ENCODE results near the gene SHROOM4. TPM values are rescaled to one million over a fixed set of nuclear protein-coding genes. Genes with fewer than 3 reads are reported as not detected.
A peak's percentile ranks its signal among the peaks of the same experiment; 100 is the strongest.

Gene SHROOM4
- total RNA-seq, 4 donors from 2014 or later = 2.7 to 8.8 (median 4.3) TPM

DNA sequence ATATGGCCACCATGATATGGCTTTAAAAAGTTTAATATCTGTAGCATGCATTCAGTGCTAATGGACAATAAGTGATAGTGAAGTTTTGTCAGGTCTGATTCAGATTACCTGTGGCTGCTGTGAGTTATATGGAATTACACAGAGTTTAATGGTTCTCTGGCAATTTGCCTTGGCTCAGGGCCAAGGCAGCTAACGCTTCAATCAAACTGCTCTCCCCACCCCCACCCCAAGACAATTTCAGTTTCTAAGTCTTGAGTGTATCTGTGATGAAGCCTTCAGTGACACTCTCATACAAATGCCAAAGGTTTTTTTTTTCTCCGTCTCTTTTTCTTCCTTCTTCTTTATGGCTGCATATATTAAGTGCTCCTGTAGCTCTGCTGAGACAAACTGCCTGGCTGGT is 106.6 kb downstream of the SHROOM4 start:
- Histone ChIP-seq H3K4me3 (no peak overlapping the region), H3K4me1 (no peaks in the 10 kb centered on the region), H3K9me3 (no peaks in the 10 kb centered on the region), H3K36me3 (no peaks in the 10 kb centered on the region), H3K27ac (no peak overlapping the region), H3K27me3 (no peaks in the 10 kb centered on the region)
- no peak for DNase-seq
- TF ChIP-seq, protein P1, sequence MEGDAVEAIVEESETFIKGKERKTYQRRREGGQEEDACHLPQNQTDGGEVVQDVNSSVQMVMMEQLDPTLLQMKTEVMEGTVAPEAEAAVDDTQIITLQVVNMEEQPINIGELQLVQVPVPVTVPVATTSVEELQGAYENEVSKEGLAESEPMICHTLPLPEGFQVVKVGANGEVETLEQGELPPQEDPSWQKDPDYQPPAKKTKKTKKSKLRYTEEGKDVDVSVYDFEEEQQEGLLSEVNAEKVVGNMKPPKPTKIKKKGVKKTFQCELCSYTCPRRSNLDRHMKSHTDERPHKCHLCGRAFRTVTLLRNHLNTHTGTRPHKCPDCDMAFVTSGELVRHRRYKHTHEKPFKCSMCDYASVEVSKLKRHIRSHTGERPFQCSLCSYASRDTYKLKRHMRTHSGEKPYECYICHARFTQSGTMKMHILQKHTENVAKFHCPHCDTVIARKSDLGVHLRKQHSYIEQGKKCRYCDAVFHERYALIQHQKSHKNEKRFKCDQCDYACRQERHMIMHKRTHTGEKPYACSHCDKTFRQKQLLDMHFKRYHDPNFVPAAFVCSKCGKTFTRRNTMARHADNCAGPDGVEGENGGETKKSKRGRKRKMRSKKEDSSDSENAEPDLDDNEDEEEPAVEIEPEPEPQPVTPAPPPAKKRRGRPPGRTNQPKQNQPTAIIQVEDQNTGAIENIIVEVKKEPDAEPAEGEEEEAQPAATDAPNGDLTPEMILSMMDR (IDR thresholded peaks at IDR 0.05) = no peak
- TF ChIP-seq POLR2A (IDR thresholded peaks at IDR 0.05) = no peak
- intact Hi-C loops (cut with DNase I) = no loop called here
- WGBS, 2 donors = 30 to 35% methylated on average over 2 of the region's 2 CpGs

DNA sequence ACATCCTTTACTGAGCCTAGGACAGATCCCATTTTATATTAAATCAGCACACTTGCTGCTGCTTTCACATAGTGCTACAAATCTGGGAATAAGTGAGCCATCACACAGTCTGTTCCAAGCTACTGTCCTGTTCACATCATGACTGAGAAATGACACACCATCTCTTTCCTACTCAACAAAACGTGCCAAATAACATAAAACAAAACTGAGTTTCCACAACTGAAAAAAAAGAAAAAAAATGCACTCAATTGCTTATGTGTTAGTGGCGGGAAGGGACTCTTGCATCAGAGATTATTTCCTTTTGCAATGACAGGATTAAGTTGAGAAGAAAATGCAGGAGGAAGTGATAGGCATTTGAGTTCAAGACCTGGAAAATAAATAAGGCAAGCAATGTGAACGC is 109.0 kb downstream of the SHROOM4 start:
- Histone ChIP-seq H3K4me3 (no peak overlapping the region), H3K9me3 (no peaks in the 10 kb centered on the region), H3K27me3 (peaks cover 0 to 4% (median 0%) of the 10 kb centered on the region in 4 donors), H3K36me3 (no peaks in the 10 kb centered on the region), H3K27ac (peak overlapping the region in 2 of 4 donors; percentile 10 to 18), H3K4me1 (peaks cover 0 to 5% (median 0%) of the 10 kb centered on the region in 3 donors)
- DNase-seq = no peak
- WGBS, 2 donors = 36 to 44% methylated on average over 3 of the region's 3 CpGs
- TF ChIP-seq, protein P1 (IDR thresholded peaks at IDR 0.05) = no peak
- TF ChIP-seq POLR2A (IDR thresholded peaks at IDR 0.05) = no peak
- intact Hi-C loops (cut with DNase I) = no loop called here

DNA sequence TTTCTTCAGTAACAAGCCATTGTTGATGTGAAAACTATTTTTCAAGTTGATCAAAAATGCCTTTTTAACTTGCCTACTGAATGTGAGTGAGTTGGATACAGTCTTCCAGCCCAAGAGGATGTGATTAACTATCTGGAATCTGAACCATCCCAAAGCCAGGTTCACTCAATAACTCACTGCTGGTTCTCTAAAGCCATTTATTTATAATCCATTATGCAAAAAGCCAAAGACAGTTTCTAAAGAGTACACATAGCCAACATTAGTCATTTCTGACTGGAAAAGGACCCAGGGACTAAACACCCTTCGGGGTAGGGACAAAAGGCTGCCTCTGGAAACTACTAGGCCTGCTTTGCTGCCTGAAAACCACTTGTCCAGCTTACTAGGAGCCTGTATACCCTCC is 109.6 kb downstream of the SHROOM4 start:
- TF ChIP-seq, protein P1 (IDR thresholded peaks at IDR 0.05) = no peak
- no peak for TF ChIP-seq POLR2A (IDR thresholded peaks at IDR 0.05)
- Histone ChIP-seq H3K36me3 (no peaks in the 10 kb centered on the region), H3K27ac (peak overlapping the region in 2 of 4 donors; percentile 10 to 18), H3K9me3 (no peaks in the 10 kb centered on the region), H3K4me1 (peaks cover 0 to 5% (median 0%) of the 10 kb centered on the region in 3 donors), H3K27me3 (peaks cover 0 to 4% (median 0%) of the 10 kb centered on the region in 4 donors), H3K4me3 (no peak overlapping the region)
- intact Hi-C loops (cut with DNase I) = no loop called here
- WGBS, 2 donors = 9 to 33% methylated on average over 1 of the region's 1 CpG
- no peak for DNase-seq

DNA sequence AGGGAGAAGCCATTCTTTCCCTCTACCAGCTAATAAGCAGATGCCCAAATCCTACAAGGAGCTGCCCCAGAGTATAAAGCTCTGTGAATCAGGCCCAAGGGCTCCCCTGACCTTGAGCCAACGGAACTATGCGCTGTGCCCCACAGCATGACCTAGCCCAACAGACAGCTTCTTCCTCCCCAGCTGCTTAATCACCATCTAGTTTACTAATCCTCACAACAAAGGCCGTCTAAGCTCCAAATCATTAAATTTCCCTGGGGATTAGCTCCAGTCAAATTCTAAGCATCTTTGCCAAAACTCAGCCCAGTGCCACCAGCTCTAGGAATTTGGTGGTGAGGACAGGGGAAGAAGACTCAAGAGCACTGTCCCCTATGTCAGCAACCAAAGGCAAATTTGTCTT is 113.1 kb downstream of the SHROOM4 start:
- Histone ChIP-seq H3K27me3 (peaks cover 0 to 12% (median 0%) of the 10 kb centered on the region in 4 donors), H3K4me1 (peaks cover 0 to 15% (median 0%) of the 10 kb centered on the region in 3 donors), H3K36me3 (no peaks in the 10 kb centered on the region), H3K27ac (no peak overlapping the region), H3K4me3 (no peak overlapping the region), H3K9me3 (no peaks in the 10 kb centered on the region)
- intact Hi-C loops (cut with DNase I) = no loop called here
- 27 to 30% methylated on average over 3 of the region's 3 CpGs for WGBS, 2 donors
- no peak for DNase-seq
- TF ChIP-seq, protein P1 (IDR thresholded peaks at IDR 0.05) = no peak
- TF ChIP-seq POLR2A (IDR thresholded peaks at IDR 0.05) = no peak

DNA sequence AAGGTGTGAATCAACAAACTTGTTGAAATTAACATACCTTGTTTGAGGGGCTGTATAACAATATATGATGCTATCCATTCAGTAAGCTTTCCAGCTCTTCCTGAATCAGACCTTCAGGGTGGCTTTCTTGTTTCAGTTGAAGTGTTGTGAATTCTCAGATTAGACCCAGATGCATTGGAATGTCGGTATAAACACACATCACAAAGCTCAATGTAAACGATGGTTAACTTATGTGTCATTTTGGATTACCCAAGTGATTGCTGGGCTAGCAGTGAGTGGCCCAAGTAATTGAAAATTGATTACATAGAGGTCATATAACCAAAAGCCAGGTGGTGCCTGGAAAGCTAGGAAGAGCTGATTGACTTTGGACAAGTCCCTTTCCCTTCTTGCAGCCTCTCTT is 115.0 kb downstream of the SHROOM4 start:
- peaks cover 0 to 12% (median 0%) of the 10 kb centered on the region in 4 donors for H3K27me3 ChIP-seq

More for the DNA sequence above, 115.0 kb downstream of the SHROOM4 start:
- intact Hi-C loops (cut with DNase I) = no loop called here
- TF ChIP-seq POLR2A (IDR thresholded peaks at IDR 0.05) = no peak
- TF ChIP-seq, protein P1 (IDR thresholded peaks at IDR 0.05) = no peak
- Histone ChIP-seq H3K36me3 (no peaks in the 10 kb centered on the region), H3K27ac (no peak overlapping the region), H3K4me3 (no peak overlapping the region), H3K9me3 (no peaks in the 10 kb centered on the region), H3K4me1 (peaks cover 0 to 15% (median 0%) of the 10 kb centered on the region in 3 donors)
- no peak for DNase-seq
- WGBS, 2 donors = 39 to 56% methylated on average over 2 of the region's 2 CpGs

All from esophagus squamous epithelium (tissue), 5 donors.